ENCODE results near the gene MYL6. TPM values are rescaled to one million over a fixed set of nuclear protein-coding genes. Genes with fewer than 3 reads are reported as not detected.

MYL6 gene
- total RNA-seq, 1 experiment from 2014 or later: 716 TPM

- intact Hi-C loops (cut with micrococcal nuclease): loop anchor here (10.0 kb wide), 1 partner anchor 464 kb away; no protein-coding TSS in a partner anchor
- H3K4me3 Mint-ChIP-seq (ENCODE audit: unreplicated experiment): no peak overlapping the region
- no TSS peak for BruUV-seq (replicated peaks)
- H3K36me3 Mint-ChIP-seq (ENCODE audit: insufficient read depth, unreplicated experiment): no peaks in the 10 kb centered on the region
- CTCF ChIA-PET: interaction anchor here (0.6 to 1.9 kb wide), 2 partner anchors 8 to 19 kb away, joined by 4 to 9 read pairs; no protein-coding TSS in a partner anchor
- H3K27ac Mint-ChIP-seq (ENCODE audit: low read depth, unreplicated experiment): no peak overlapping the region
- DNase-seq (ENCODE audit: unreplicated experiment): no peak
- POLR2A ChIA-PET: no interaction called here
- no peaks in the 10 kb centered on the region for H3K27me3 Mint-ChIP-seq (ENCODE audit: insufficient read depth, unreplicated experiment)
- H3K9me3 Mint-ChIP-seq (ENCODE audit: unreplicated experiment): no peaks in the 10 kb centered on the region
- H3K4me1 Mint-ChIP-seq (ENCODE audit: insufficient read depth, unreplicated experiment): peaks cover 10% of the 10 kb centered on the region
- TF ChIP-seq, protein P1, sequence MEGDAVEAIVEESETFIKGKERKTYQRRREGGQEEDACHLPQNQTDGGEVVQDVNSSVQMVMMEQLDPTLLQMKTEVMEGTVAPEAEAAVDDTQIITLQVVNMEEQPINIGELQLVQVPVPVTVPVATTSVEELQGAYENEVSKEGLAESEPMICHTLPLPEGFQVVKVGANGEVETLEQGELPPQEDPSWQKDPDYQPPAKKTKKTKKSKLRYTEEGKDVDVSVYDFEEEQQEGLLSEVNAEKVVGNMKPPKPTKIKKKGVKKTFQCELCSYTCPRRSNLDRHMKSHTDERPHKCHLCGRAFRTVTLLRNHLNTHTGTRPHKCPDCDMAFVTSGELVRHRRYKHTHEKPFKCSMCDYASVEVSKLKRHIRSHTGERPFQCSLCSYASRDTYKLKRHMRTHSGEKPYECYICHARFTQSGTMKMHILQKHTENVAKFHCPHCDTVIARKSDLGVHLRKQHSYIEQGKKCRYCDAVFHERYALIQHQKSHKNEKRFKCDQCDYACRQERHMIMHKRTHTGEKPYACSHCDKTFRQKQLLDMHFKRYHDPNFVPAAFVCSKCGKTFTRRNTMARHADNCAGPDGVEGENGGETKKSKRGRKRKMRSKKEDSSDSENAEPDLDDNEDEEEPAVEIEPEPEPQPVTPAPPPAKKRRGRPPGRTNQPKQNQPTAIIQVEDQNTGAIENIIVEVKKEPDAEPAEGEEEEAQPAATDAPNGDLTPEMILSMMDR (IDR thresholded peaks at IDR 0.05; ENCODE audit: unreplicated experiment): no peak
These were observed 40.7 kb downstream of the MYL6 start for GRCh38 chr12:56198836-56199235.

DNA sequence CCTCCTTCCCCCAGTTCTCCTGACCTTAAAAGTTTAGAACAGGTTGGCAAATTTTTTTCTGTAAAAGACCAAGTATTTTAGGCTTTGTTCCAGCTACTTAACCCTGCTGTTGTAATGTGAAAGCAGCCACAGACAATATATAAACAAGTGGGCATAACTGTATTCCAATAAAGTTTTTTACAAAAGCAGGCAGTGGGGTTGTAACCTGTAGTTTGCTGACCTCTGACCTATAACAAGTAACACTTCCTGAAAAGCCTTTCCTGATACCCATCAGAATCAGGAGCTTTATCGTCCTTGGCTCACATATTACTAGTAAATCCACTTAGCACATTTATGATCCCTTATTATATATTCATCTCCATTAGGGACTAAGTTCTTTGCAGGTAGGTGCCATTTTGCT is 44.2 kb downstream of the MYL6 start:
- intact Hi-C loops (cut with micrococcal nuclease): no loop called here
- Mint-ChIP-seq H3K4me1 (ENCODE audit: insufficient read depth, unreplicated experiment) (peaks cover 9% of the 10 kb centered on the region), H3K4me3 (ENCODE audit: unreplicated experiment) (no peak overlapping the region), H3K27me3 (ENCODE audit: insufficient read depth, unreplicated experiment) (no peaks in the 10 kb centered on the region), H3K27ac (ENCODE audit: low read depth, unreplicated experiment) (no peak overlapping the region), H3K9me3 (ENCODE audit: unreplicated experiment) (no peaks in the 10 kb centered on the region), H3K36me3 (ENCODE audit: insufficient read depth, unreplicated experiment) (peaks cover 27% of the 10 kb centered on the region)
- ChIA-PET POLR2A (interaction anchor here (0.6 to 3.8 kb wide), 4 partner anchors 12 to 56 kb away, joined by 3 to 23 read pairs (median 3); partner anchors contain the start of genes ANKRD52 and RNF41), CTCF (interaction anchor here (0.9 to 11.0 kb wide), 3 partner anchors 12 to 367 kb away, joined by 4 to 83 read pairs (median 6); partner anchors contain the start of genes RNF41 and SMARCC2)
- DNase-seq (ENCODE audit: unreplicated experiment): no peak
- TF ChIP-seq, protein P1 (IDR thresholded peaks at IDR 0.05; ENCODE audit: unreplicated experiment): no peak
- no TSS peak for BruUV-seq (replicated peaks)

DNA sequence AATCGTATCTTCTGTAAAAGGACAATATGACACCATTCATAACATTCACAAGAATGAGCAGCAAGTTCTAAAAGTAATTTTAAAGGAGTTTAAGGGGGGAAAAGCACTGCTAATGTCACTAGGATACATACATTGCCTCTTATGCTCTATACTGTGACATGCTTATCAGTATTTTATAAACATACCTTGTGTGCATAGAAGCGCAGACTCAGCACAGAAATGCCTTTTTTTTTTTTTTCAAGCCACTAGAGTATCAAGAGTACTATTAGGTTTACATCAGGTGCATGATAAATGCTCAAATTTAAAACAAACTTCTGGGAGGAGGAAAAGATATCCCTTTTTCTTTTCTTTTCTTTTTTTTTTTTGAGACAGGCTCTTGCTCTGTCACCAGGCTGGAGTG is 44.7 kb downstream of the MYL6 start:
- POLR2A ChIA-PET: interaction anchor here (1.0 to 3.8 kb wide), 3 partner anchors 14 to 55 kb away, joined by 3 to 23 read pairs (median 6); partner anchors contain the start of genes ANKRD52, RNF41 and SMARCC2
- intact Hi-C loops (cut with micrococcal nuclease): no loop called here
- DNase-seq (ENCODE audit: unreplicated experiment): no peak
- no peak overlapping the region for H3K27ac Mint-ChIP-seq (ENCODE audit: low read depth, unreplicated experiment)
- no TSS peak for BruUV-seq (replicated peaks)
- no peaks in the 10 kb centered on the region for H3K27me3 Mint-ChIP-seq (ENCODE audit: insufficient read depth, unreplicated experiment)
- CTCF ChIA-PET: interaction anchor here (0.7 to 11.0 kb wide), 5 partner anchors 13 to 1978 kb away, joined by 3 to 83 read pairs (median 4); partner anchors contain the start of genes RNF41 and SMARCC2
- H3K4me1 Mint-ChIP-seq (ENCODE audit: insufficient read depth, unreplicated experiment): peaks cover 5% of the 10 kb centered on the region
- H3K36me3 Mint-ChIP-seq (ENCODE audit: insufficient read depth, unreplicated experiment): peaks cover 31% of the 10 kb centered on the region
- TF ChIP-seq, protein P1 (IDR thresholded peaks at IDR 0.05; ENCODE audit: unreplicated experiment): no peak
- H3K9me3 Mint-ChIP-seq (ENCODE audit: unreplicated experiment): no peaks in the 10 kb centered on the region
- H3K4me3 Mint-ChIP-seq (ENCODE audit: unreplicated experiment): no peak overlapping the region

DNA sequence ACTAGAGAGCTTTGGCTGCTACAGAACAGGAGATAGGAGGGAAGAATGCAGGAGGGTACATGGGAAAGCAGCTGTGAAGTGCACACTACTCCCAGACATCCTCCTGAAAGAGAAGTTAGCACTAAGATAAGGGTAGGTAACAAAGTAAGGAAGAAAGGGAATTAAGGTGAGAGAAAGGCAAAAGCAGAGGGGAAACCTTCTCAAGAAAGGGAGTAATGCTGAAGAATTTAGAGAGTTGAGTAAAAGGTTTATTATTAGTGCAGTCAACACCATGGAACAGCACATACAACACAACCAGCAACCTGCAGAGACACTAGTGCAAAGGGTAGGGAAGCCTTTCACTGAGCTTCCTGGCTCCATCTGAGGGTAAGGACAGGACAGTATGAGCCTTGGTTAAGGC is 46.1 kb downstream of the MYL6 start:
- no peak for DNase-seq (ENCODE audit: unreplicated experiment)
- Mint-ChIP-seq H3K4me1 (ENCODE audit: insufficient read depth, unreplicated experiment) (peaks cover 5% of the 10 kb centered on the region), H3K27ac (ENCODE audit: low read depth, unreplicated experiment) (peak overlapping the region; percentile 3), H3K36me3 (ENCODE audit: insufficient read depth, unreplicated experiment) (peaks cover 42% of the 10 kb centered on the region), H3K4me3 (ENCODE audit: unreplicated experiment) (no peak overlapping the region), H3K9me3 (ENCODE audit: unreplicated experiment) (no peaks in the 10 kb centered on the region), H3K27me3 (ENCODE audit: insufficient read depth, unreplicated experiment) (no peaks in the 10 kb centered on the region)
- CTCF ChIA-PET: interaction anchor here (0.6 to 11.0 kb wide), 6 partner anchors 14 to 92 kb away, joined by 3 to 83 read pairs (median 9); partner anchors contain the start of genes ANKRD52, RNF41 and SMARCC2
- no TSS peak for BruUV-seq (replicated peaks)
- TF ChIP-seq, protein P1 (IDR thresholded peaks at IDR 0.05; ENCODE audit: unreplicated experiment): no peak
- POLR2A ChIA-PET: interaction anchor here (1.4 to 3.8 kb wide), 2 partner anchors 15 to 17 kb away, joined by 6 to 23 read pairs; partner anchors contain the start of genes RNF41 and SMARCC2
- intact Hi-C loops (cut with micrococcal nuclease): no loop called here

All from MCF 10A (cell line).